A549 (cell line): ENCODE measurements around the gene ADARB2. TPM values are rescaled to one million over a fixed set of nuclear protein-coding genes. Genes with fewer than 3 reads are reported as not detected.

Experiments
- ATAC-seq, 2 experiments: fragments of 200-7000 bp in 1 of 2; fragments of >200 bp in 1 of 2; cut with Nextera tagmentation in 1 of 2; cut with Tn5 transposase in 1 of 2; 3 replicates each; pipeline versions ENCODE4 v1.8.0 to v1.9.1; 2018 to 2020; ENCODE audit warnings: mild to moderate bottlenecking in 1 of 2, moderate library complexity in 1 of 2
- CTCF ChIA-PET: fragments of 300-600 bp; sonication (Branson Sonifier 250); formaldehyde crosslinking; extraction: SDS; loops from one replicate; lab custom pipeline; 2021; ENCODE audit warnings: antibody characterized with exemption, inconsistent platforms; lab: Yijun Ruan, JAX
- POLR2A ChIA-PET: fragments of 350-600 bp; formaldehyde crosslinking; extraction: SDS; loops from one replicate; lab custom pipeline; 2021; ENCODE audit warnings: antibody characterized with exemption, inconsistent platforms; lab: Yijun Ruan, JAX
- DNase-seq, 2 experiments: peaks; one replicate each; pipeline versions ENCODE4 v3.0.0 to v3.0.0-alpha.2; 2011 to 2016; ENCODE audit warnings: low read depth in 1 of 2, low spot score in 1 of 2
- FAIRE-seq: peaks from 2 replicates; lab custom pipeline; 2011; peaks lifted over from hg19 to GRCh38; lab: Jason Lieb, UNC
- H3K27ac ChIP-seq, 2 experiments: fragments of >200 bp; sonication (Bioruptor Twin); formaldehyde crosslinking; 3 replicates each; pipeline ENCODE4 v1.5.1; 2016 to 2017
- H3K4me1 ChIP-seq: fragments of >200 bp; sonication (Bioruptor Twin); formaldehyde crosslinking; 3 replicates; pipeline ENCODE4 v1.6.1; 2016
- H3K4me2 ChIP-seq: fragments of >200 bp; sonication (Bioruptor Twin); formaldehyde crosslinking; 3 replicates; pipeline ENCODE4 v1.6.1; 2016
- H3K4me3 ChIP-seq: fragments of >200 bp; sonication (Bioruptor Twin); formaldehyde crosslinking; 3 replicates; pipeline ENCODE4 v1.5.1; 2016
- H3K9me3 ChIP-seq: fragments of >200 bp; sonication (Bioruptor Twin); formaldehyde crosslinking; 3 replicates; pipeline ENCODE4 v1.6.1; 2016
- BHLHE40 ChIP-seq: IDR thresholded peaks from 2 replicates; pipeline ENCODE4 v1.6.1; 2012; ENCODE audit warnings: low read depth, low read length, inconsistent platforms
- CBX2 ChIP-seq: fragments of 200-600 bp; sonication (generic); IDR thresholded peaks from 2 replicates; pipeline ENCODE4 v1.6.1; 2016; ENCODE audit warnings: low read depth, mild to moderate bottlenecking, borderline replicate concordance
- FOSB ChIP-seq: fragments of 250-450 bp; sonication (Bioruptor Pico); IDR thresholded peaks from 2 replicates; pipeline ENCODE4 v1.5.0; 2020; ENCODE audit warnings: mild to moderate bottlenecking, moderate library complexity
- FOXS1 ChIP-seq: fragments of 250-450 bp; sonication (Bioruptor Pico); IDR thresholded peaks from 2 replicates; pipeline ENCODE4 v1.5.0; 2020; ENCODE audit warnings: mild to moderate bottlenecking, moderate library complexity
- GATA3 ChIP-seq: IDR thresholded peaks from 2 replicates; pipeline ENCODE4 v1.6.1; 2012; ENCODE audit warnings: borderline replicate concordance
- HOXB5 ChIP-seq: fragments of 250-450 bp; sonication (Bioruptor Pico); IDR thresholded peaks from 2 replicates; pipeline ENCODE4 v1.5.0; 2020; ENCODE audit warnings: mild to moderate bottlenecking, moderate library complexity
- MAZ ChIP-seq: fragments of 150-350 bp; IDR thresholded peaks from 2 replicates; pipeline ENCODE4 v1.6.1; 2014; ENCODE audit warnings: antibody characterized with exemption, low read depth, low read length, borderline replicate concordance
- NR3C1 ChIP-seq: fragments of >200 bp; sonication (Bioruptor Twin); formaldehyde crosslinking; IDR thresholded peaks from 3 replicates; pipeline ENCODE4 v1.6.1; 2017
- RARB ChIP-seq: fragments of 250-450 bp; sonication (Bioruptor Pico); IDR thresholded peaks from 2 replicates; pipeline ENCODE4 v1.8.0; 2021; ENCODE audit warnings: mild to moderate bottlenecking, moderate library complexity
- RNF2 ChIP-seq: fragments of 200-600 bp; sonication (generic); IDR thresholded peaks from 2 replicates; pipeline ENCODE4 v1.6.1; 2016; ENCODE audit warnings: low read depth, mild to moderate bottlenecking, antibody characterized with exemption, moderate library complexity, borderline replicate concordance
- SMC3 ChIP-seq: fragments of >200 bp; sonication (Bioruptor Twin); formaldehyde crosslinking; IDR thresholded peaks from 3 replicates; pipeline ENCODE4 v1.6.1; 2018; ENCODE audit warnings: inconsistent platforms
- WGBS: methylation state at CpG from one replicate; pipeline ENCODE4 v1.1.6; 2017; ENCODE audit errors: missing lambda C conversion rate; 5-methylcytosine and 5-hydroxymethylcytosine counted together
- polyA plus RNA-seq, 4 experiments: library from polyadenylated mRNA; depleted of rRNA in 3 of 4; stranded (reverse); fragments of >200 nt; fragmentation: RNase III in 1 of 4; extraction: RNeasy Plus Mini Kit Qiagen cat#74134 plus additional on column Dnase treatment in 1 of 4; gene quantifications; 2 replicates in 3 of 4; 3 replicates in 1 of 4; pipeline ENCODE4 v1.2.3, GENCODE V29; 2011 to 2017
- TF ChIP-seq, protein P1 (sequence below): fragments of 250-450 bp; sonication (Bioruptor Pico); IDR thresholded peaks from 2 replicates; pipeline ENCODE4 v1.5.0; 2021; ENCODE audit warnings: mild to moderate bottlenecking, moderate library complexity, borderline replicate concordance
- TF ChIP-seq, protein P2 (sequence below): fragments of 150-350 bp; IDR thresholded peaks from 2 replicates; pipeline ENCODE4 v1.6.1; 2014; ENCODE audit warnings: low read depth, mild to moderate bottlenecking, low read length
- TF ChIP-seq, protein P3 (sequence below): fragments of 250-450 bp; sonication (Bioruptor Pico); IDR thresholded peaks from 2 replicates; pipeline ENCODE4 v1.5.0; 2020; ENCODE audit warnings: low read depth, mild to moderate bottlenecking, moderate library complexity
- TF ChIP-seq, protein P4 (sequence below): IDR thresholded peaks from 2 replicates; pipeline ENCODE4 v1.6.1; 2012
- TF ChIP-seq, protein P5 (sequence below): fragments of >200 bp; sonication (Bioruptor Twin); formaldehyde crosslinking; IDR thresholded peaks from 2 replicates; pipeline ENCODE4 v1.6.1; 2016
- TF ChIP-seq, protein P6 (sequence below): fragments of >200 bp; sonication (Bioruptor Twin); formaldehyde crosslinking; IDR thresholded peaks from 3 replicates; pipeline ENCODE4 v1.6.1; 2016

The ADARB2 gene
- polyA plus RNA-seq, 2 of the 4 experiments (the other 2 are of a cell fraction): not detected

DNA sequence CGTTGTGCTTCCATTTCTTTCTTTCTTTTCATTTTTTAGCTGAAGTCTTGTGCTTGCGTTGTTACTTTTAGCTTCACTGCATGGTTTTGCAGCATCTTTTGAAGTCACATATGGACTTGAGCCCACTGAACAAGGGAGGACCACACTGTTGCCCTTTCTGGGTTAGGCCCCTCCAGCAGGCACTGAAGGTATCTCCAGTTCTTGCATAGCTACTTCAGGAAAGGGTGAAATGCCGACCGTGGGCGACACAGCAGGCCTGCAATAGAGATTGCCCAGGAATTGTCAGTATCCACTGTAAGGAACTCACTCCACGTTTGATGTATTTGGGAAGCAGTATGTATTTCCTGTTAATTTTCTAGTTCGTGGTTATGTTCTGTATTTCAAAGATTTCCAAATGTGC is 596.1 kb downstream of the ADARB2 start:
- FAIRE-seq (no peak), ATAC-seq (no peak), DNase-seq (no peak)
- H3K9me3 ChIP-seq: peaks cover 33% of the 10 kb centered on the region
- H3K4me3 ChIP-seq: no peak overlapping the region
- no peak overlapping the region for H3K27ac ChIP-seq
- POLR2A ChIA-PET: no interaction called here
- no peak overlapping the region for H3K4me2 ChIP-seq
- H3K4me1 ChIP-seq: no peaks in the 10 kb centered on the region
- TF ChIP-seq, protein P1, sequence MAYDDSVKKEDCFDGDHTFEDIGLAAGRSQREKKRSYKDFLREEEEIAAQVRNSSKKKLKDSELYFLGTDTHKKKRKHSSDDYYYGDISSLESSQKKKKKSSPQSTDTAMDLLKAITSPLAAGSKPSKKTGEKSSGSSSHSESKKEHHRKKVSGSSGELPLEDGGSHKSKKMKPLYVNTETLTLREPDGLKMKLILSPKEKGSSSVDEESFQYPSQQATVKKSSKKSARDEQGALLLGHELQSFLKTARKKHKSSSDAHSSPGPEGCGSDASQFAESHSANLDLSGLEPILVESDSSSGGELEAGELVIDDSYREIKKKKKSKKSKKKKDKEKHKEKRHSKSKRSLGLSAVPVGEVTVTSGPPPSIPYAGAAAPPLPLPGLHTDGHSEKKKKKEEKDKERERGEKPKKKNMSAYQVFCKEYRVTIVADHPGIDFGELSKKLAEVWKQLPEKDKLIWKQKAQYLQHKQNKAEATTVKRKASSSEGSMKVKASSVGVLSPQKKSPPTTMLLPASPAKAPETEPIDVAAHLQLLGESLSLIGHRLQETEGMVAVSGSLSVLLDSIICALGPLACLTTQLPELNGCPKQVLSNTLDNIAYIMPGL (CRISPR knock-in tag): no peak
- no peak for TF ChIP-seq GATA3
- 58% methylated on average over 7 of the region's 7 CpGs for WGBS
- CTCF ChIA-PET: interaction anchor here (0.6 to 1.4 kb wide), 2 partner anchors 11 to 19 kb away, joined by 3 to 4 read pairs; no protein-coding TSS in a partner anchor

DNA sequence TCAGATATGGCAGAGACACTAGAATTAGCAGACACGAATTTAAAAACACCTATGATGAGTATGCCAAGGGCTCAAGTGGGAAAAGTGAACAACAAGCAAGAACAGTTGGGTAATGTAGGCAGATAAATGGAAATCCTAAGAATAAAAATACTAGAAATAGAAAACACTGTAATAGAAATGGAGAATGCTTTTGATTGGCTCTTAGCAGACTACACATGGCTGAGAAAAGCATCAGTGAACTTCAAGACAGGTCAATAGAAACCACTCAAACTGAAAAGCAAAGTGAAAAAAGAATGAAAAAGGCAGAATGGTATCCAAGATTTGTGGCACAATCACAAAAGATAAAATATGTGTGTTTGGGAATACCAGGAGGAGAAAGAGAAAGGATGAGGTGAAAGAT is 598.8 kb downstream of the ADARB2 start:
- TF ChIP-seq NR3C1 (no peak), RNF2 (no peak), CBX2 (no peak), GATA3 (no peak), RARB (CRISPR knock-in tag) (no peak), FOSB (CRISPR knock-in tag) (no peak), HOXB5 (CRISPR knock-in tag) (no peak), SMC3 (no peak)
- TF ChIP-seq, protein P2, sequence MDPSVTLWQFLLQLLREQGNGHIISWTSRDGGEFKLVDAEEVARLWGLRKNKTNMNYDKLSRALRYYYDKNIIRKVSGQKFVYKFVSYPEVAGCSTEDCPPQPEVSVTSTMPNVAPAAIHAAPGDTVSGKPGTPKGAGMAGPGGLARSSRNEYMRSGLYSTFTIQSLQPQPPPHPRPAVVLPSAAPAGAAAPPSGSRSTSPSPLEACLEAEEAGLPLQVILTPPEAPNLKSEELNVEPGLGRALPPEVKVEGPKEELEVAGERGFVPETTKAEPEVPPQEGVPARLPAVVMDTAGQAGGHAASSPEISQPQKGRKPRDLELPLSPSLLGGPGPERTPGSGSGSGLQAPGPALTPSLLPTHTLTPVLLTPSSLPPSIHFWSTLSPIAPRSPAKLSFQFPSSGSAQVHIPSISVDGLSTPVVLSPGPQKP: no peak
- TF ChIP-seq, protein P3, sequence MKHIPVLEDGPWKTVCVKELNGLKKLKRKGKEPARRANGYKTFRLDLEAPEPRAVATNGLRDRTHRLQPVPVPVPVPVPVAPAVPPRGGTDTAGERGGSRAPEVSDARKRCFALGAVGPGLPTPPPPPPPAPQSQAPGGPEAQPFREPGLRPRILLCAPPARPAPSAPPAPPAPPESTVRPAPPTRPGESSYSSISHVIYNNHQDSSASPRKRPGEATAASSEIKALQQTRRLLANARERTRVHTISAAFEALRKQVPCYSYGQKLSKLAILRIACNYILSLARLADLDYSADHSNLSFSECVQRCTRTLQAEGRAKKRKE: no peak
- TF ChIP-seq, protein P4, sequence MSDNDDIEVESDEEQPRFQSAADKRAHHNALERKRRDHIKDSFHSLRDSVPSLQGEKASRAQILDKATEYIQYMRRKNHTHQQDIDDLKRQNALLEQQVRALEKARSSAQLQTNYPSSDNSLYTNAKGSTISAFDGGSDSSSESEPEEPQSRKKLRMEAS: no peak
- no peak overlapping the region for H3K4me3 ChIP-seq
- H3K4me1 ChIP-seq: no peaks in the 10 kb centered on the region
- FAIRE-seq (no peak), DNase-seq (no peak), ATAC-seq (no peak)
- no peak overlapping the region for H3K4me2 ChIP-seq
- WGBS: 0% methylated on average over 1 of the region's 1 CpG
- H3K27ac ChIP-seq: no peak overlapping the region
- ChIA-PET CTCF (no interaction called here), POLR2A (no interaction called here)
- H3K9me3 ChIP-seq: peaks cover 14% of the 10 kb centered on the region; the same call in 2 of the 3 replicates

DNA sequence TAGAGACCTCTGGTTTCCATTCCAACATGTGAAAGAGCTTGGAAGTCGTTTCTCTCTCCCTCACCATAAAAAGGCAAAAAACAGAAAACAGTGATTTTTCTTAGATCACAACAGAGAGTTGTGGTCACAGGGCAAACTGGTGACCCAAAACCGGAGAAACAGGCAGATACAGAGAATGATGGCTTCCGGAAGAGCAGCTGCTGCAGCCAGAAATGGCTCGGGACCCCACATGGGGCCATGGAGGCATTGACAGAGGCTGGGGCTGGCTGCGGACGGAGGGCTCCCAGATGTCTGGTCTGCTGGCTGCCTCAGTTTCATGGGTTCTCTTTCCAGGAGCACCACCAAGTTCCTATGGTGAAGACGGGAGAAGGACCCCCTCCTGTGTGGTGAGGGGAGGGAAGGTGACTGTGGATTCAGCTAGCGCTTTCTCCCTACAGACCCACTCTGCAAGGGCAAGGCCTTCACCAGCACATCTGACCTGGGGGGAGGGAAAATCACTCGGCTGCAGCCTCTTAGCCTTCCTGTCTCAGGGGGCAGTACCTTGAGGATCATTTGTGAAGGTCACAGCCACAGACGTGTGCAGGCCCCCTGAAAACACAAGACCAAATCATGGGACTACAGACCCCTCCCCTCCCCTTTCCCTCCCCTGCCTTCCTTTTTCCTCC is 599.7 kb downstream of the ADARB2 start:
- no peak for ATAC-seq
- Histone ChIP-seq H3K27ac (no peak overlapping the region), H3K9me3 (peaks cover 11% of the 10 kb centered on the region; the same call in 2 of the 3 replicates), H3K4me3 (no peak overlapping the region), H3K4me2 (no peak overlapping the region), H3K4me1 (no peaks in the 10 kb centered on the region)
- ChIA-PET POLR2A (no interaction called here), CTCF (no interaction called here)
- no peak for DNase-seq
- WGBS: 47% methylated on average over 10 of the region's 10 CpGs
- FAIRE-seq: no peak
- TF ChIP-seq FOXS1 (no peak), BHLHE40 (no peak), MAZ (no peak)
- TF ChIP-seq, protein P5, sequence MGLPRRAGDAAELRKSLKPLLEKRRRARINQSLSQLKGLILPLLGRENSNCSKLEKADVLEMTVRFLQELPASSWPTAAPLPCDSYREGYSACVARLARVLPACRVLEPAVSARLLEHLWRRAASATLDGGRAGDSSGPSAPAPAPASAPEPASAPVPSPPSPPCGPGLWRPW: no peak
- TF ChIP-seq, protein P6, sequence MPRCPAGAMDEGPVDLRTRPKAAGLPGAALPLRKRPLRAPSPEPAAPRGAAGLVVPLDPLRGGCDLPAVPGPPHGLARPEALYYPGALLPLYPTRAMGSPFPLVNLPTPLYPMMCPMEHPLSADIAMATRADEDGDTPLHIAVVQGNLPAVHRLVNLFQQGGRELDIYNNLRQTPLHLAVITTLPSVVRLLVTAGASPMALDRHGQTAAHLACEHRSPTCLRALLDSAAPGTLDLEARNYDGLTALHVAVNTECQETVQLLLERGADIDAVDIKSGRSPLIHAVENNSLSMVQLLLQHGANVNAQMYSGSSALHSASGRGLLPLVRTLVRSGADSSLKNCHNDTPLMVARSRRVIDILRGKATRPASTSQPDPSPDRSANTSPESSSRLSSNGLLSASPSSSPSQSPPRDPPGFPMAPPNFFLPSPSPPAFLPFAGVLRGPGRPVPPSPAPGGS: no peak
